IPS-18c (cell line): ENCODE measurements around the gene PPY.

Source experiments
- H3K4me3 ChIP-seq: 2 replicates; pipeline ENCODE4 v1.7.0; 2013; ENCODE audit warnings: low read depth, mild to moderate bottlenecking, low read length, moderate library complexity; ENCODE audit not compliant: insufficient read depth
- H3K9me3 ChIP-seq: one replicate; pipeline ENCODE4 v1.6.1; 2013; ENCODE audit warnings: mild to moderate bottlenecking, low read length, moderate library complexity; ENCODE audit not compliant: control insufficient read depth, insufficient read depth

Gene PPY

GRCh38 chr17:43917348-43918025, 24.8 kb downstream of the PPY start:
- Histone ChIP-seq H3K9me3 (peaks cover 2% of the 10 kb centered on the region), H3K4me3 (peak overlapping the region; percentile 17; the same call in 1 of the 2 replicates)

- peak overlapping the region; percentile 11; the same call in 1 of the 2 replicates for H3K4me3 ChIP-seq
- H3K9me3 ChIP-seq, result peaks cover 2% of the 10 kb centered on the region
Observed at GRCh38 chr17:43917016-43917347, 25.3 kb downstream of the PPY start.

- no peak overlapping the region for H3K4me3 ChIP-seq
- peaks cover 2% of the 10 kb centered on the region for H3K9me3 ChIP-seq
Observed at GRCh38 chr17:43916385-43916784, 25.9 kb downstream of the PPY start.

DNA sequence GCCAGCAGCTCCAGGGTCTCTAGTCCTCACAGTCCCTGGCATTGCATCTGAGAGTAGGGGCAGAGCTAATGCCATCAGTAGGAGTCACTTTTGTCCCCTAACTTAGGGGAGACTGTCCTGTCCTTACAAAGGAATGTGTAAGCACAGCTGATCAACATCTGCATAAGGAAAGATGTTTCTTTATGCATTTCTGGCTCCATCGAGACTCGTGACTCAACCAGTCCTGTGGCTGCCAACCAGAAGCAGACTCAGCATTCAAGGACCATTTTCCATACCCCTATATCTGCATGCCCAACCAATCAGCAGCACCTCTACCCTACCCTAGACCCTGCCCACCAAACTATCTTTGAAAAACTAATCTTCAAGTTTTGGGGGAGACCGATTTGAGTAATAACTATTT, 26.7 kb downstream of the PPY start:
- no peak overlapping the region for H3K4me3 ChIP-seq
- peaks cover 2% of the 10 kb centered on the region for H3K9me3 ChIP-seq

- Histone ChIP-seq H3K9me3 (peaks cover 2% of the 10 kb centered on the region), H3K4me3 (no peak overlapping the region)
Observed at GRCh38 chr17:43914451-43914850, 27.8 kb downstream of the PPY start.

- no peak overlapping the region for H3K4me3 ChIP-seq
- H3K9me3 ChIP-seq, result no peaks in the 10 kb centered on the region
Observed at GRCh38 chr17:43913584-43913983, 28.7 kb downstream of the PPY start.

GRCh38 chr17:43912635-43913304, 29.5 kb downstream of the PPY start:
- Histone ChIP-seq H3K9me3 (no peaks in the 10 kb centered on the region), H3K4me3 (no peak overlapping the region)

- no peaks in the 10 kb centered on the region for H3K9me3 ChIP-seq
- H3K4me3 ChIP-seq, result no peak overlapping the region
Observed at GRCh38 chr17:43911904-43912303, 30.4 kb downstream of the PPY start.

DNA sequence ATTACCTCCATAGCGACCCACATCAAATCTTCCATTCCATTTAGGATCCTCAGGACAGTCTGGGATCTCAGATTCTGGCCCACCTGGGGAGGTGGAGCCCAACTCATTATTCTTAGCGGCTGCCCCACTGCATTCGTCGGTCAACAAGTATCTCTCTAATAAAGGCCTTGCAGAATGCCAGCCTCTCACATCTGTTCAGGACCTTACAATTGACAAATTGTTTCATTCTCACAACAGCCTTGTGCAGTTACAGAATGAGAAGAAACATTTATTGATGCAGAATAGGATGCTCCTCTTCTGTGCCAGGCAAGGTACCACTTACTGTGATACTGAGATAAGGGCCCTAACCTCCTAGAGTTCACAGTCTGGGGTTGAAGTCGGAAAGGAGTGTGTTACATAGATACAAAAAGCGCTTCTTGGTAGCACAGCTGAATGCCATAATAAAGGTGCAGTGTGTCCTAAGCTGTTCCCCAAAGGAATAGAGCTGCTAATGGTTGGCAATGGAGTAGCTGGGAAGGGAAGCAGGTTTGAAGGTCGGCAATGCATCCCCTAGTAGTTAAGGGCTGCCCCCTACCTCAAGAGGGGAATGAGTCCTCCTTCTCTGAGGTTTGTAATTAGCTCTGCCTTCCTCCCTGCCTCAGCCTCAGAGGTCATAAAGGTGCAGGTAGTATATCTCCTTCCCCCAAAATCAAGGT, 32.6 kb downstream of the PPY start:
- H3K9me3 ChIP-seq, result no peaks in the 10 kb centered on the region
- no peak overlapping the region for H3K4me3 ChIP-seq

DNA sequence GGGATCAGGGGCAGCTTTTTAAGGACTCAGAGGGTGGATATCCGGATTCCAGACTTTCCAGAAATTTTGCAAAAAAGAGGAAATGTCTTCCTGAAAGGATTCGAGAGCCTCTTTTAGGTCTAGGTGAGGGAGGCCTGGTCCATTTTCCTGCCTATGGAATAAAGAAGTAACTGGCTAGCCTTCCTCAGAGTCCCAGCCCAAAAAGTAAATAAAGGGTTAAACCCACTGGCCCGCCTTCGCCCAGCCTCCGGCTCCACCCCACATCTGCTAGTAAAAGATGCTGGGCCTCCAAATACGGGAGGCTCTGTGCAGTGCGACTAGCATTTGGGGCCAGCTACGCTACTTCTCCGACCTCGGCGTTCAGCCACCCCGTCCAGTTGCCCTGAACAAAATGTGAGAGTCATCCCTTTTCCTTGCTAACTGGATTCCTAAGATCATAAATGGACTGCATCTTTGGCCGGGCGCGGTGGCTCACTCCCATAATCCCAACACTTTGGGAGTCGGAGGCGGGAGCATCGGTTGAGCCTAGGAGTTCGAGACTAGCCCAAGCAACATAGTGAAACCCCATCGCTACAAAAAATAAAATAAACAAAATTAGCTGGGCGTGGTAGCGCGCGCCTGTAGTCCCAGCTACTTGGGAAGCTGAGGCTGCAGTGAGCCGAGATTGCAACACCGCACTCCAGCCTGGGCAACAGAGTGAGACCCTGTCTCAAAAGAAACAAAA, 34.1 kb downstream of the PPY start:
- Histone ChIP-seq H3K4me3 (peak overlapping the region; percentile 75), H3K9me3 (peaks cover 2% of the 10 kb centered on the region)

- Histone ChIP-seq H3K9me3 (peaks cover 2% of the 10 kb centered on the region), H3K4me3 (peak within 1 kb of the TSS; percentile 75)
Observed at GRCh38 chr17:43907425-43907981, 34.8 kb downstream of the PPY start, which contains the start of gene MPP2. Gene MPP2, minus strand, starts transcription at chr17:43907536. Its CDS starts 3,076 bp downstream, at chr17:43904460.

GRCh38 chr17:43906951-43907424, 35.3 kb downstream of the PPY start:
- H3K4me3 ChIP-seq, result peak overlapping the region; percentile 75
- peaks cover 2% of the 10 kb centered on the region for H3K9me3 ChIP-seq

DNA sequence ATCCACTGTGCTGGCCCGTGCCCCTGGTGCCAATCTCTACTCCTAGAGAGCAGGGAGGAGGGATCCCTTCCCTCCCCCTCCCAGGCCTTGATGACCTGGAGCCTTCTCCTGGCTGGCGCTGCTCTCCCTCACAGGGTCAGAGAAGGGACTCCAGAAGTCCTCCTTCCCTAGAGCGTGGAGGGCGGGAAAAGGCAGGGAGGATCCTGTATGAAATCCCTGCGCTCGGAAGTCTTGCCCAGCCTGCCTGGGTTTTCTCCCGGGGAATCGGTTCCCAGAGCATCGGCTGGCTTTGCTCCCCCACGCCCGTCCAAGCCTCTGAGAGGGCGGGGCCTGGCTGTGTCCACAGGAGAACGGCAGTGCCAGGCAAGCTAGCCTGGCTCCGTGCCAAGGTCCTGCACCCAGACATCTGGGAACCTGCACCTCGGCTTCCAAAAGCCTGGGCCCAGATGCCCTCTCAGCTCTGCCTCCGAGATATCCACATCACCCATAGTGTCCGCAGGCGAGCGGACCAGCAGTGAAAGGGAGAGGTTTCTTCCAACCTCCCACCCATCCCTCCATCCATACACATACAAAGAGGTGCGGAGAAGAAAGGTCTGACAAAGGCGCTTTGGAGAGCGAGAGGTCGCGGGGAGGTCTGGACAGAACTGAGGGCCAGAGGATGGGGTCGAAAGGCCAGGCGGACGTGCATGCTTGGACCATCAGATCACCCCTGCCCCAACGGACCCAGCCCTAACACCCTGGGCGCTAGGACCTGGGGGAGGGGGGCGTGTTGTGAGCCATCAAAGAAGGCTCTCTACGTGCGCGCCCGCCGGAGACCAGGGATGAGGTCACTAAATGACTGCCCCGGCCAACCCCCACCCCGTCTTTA, 36.1 kb downstream of the PPY start:
- Histone ChIP-seq H3K4me3 (peak overlapping the region; percentile 75), H3K9me3 (peaks cover 2% of the 10 kb centered on the region)

DNA sequence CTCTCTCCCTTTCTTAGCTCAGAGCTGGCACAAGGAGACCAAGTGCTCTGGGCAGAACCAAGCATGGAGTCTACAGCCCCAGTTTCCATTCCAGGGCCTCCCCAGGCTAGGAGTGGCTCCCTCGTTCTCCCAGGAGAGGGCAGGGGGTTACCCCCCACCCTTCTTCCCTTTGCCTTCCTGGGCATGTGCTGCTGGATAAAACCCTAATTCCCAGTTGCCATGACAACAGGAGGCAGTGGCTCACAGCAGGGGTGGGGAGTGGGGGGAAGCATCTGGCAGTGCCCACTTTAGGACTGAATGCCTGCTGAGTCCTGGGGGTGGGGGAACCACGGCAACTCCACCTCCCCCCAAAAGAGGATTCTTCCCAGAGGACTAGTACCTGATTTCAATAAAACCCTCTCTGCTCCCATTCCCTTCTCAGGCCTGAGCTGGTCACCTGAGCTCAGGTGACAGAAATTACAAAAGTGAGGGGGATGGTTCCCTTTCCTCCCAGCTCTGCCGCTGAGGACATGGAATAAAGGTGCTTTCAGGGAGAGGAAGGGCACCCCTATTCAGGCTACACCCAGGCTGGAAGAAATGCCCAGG, 36.8 kb downstream of the PPY start:
- Histone ChIP-seq H3K9me3 (peaks cover 2% of the 10 kb centered on the region), H3K4me3 (peak overlapping the region; percentile 75)

- Histone ChIP-seq H3K4me3 (no peak overlapping the region), H3K9me3 (peaks cover 2% of the 10 kb centered on the region)
Observed at GRCh38 chr17:43901861-43902589, 40.3 kb downstream of the PPY start.
